Measurements from ENCODE around the gene NIPBL. TPM values are rescaled to one million over a fixed set of nuclear protein-coding genes. Genes with fewer than 3 reads are reported as not detected.

The NIPBL gene
- total and polyA plus RNA-seq, 2 of the 8 experiments (the other 6 are each of a cell fraction or from before 2014, with no cell fraction given) = 21.1 to 53.5 TPM

DNA sequence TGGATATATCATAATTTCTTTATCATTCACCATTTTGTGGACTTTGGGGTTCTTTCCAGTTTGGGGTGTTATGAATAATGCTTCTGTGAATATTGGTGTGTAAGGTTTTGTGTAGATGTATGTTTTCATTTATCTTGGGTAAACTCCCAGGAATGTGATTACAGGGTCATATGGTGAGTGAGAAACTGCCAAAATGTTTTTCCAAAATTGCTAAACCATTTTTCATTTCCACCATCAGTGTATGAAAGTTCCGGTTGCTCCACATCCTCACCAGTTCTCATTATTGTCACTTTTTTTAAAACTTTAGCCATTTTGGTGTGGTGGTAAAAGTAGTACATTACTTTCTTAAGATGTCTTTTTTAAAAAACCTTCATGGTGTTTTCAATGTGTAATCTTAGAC, 152.9 kb downstream of the NIPBL start:
- H3K4me1 ChIP-seq (replicated peaks in 1 of 4; ENCODE audit: control insufficient read depth in 3 of 4, insufficient read depth in 4 of 4, low read length in 3 of 4) = no peaks in the 10 kb centered on the region
- ChIA-PET POLR2A (ENCODE audit: partially characterized antibody) (no interaction called here), CTCF (ENCODE audit: partially characterized antibody) (no interaction called here)
- no peaks in the 10 kb centered on the region for H3K9me3 ChIP-seq (ENCODE audit: insufficient read depth in 2 of 2, low read depth in 1 of 2, low read length in 1 of 2)
- no peak overlapping the region for H3K18ac ChIP-seq (ENCODE audit: extremely low read depth, low read length)
- no peak overlapping the region for H2BK20ac ChIP-seq (ENCODE audit: low read length)
- H2BK12ac ChIP-seq (ENCODE audit: low read depth, low read length) = no peak overlapping the region
- H3K56ac ChIP-seq (replicated peaks; ENCODE audit: insufficient read length, low read depth, low read length) = no peak overlapping the region
- no peak overlapping the region for H2BK15ac ChIP-seq (ENCODE audit: low read length)
- H4K20me1 ChIP-seq (replicated peaks in 1 of 2; ENCODE audit: control insufficient read depth in 1 of 2, insufficient read depth in 2 of 2, low read length in 2 of 2) = no peaks in the 10 kb centered on the region
- no peaks in the 10 kb centered on the region for H3K79me2 ChIP-seq (ENCODE audit: control insufficient read depth in 1 of 2, insufficient read depth in 2 of 2, low read length in 2 of 2)
- H3K27ac ChIP-seq (ENCODE audit: low read depth, low read length) = no peak overlapping the region
- WGBS, 2 experiments (ENCODE audit: extremely low coverage in 1 of 2, insufficient coverage in 1 of 2, insufficient read length in 1 of 2, insufficient replicate concordance in 2 of 2, low coverage in 1 of 2, low lambda C conversion rate in 2 of 2, missing lambda C conversion rate in 1 of 2) = 97% methylated on average over 1 of the region's 1 CpG; no CpG with 5 or more reads in 1 of the 2 experiments
- H3K27me3 ChIP-seq (replicated peaks in 1 of 4; ENCODE audit: control insufficient read depth in 3 of 4, extremely low read depth in 1 of 4, insufficient read depth in 3 of 4, low read length in 3 of 4) = no peaks in the 10 kb centered on the region
- H3K4ac ChIP-seq (replicated peaks; ENCODE audit: insufficient read length, low read depth, low read length) = no peak overlapping the region
- H4K5ac ChIP-seq (ENCODE audit: insufficient read length, low read depth, low read length) = no peak overlapping the region
- H3K14ac ChIP-seq (ENCODE audit: insufficient read length) = no peak overlapping the region
- FAIRE-seq (peak; percentile 7), DNase-seq (ENCODE audit: low read depth in 1 of 2, low spot score in 2 of 2) (no peak)
- H2BK5ac ChIP-seq (ENCODE audit: low read depth, low read length) = no peak overlapping the region
- no peak overlapping the region for H3K9ac ChIP-seq (replicated peaks in 1 of 4; ENCODE audit: extremely low read depth in 1 of 4, low read depth in 3 of 4, low read length in 3 of 4)
- no peak overlapping the region for H4K8ac ChIP-seq (ENCODE audit: extremely low read depth, insufficient read depth, low read length)
- no peak overlapping the region for H3K23ac ChIP-seq (ENCODE audit: insufficient read length)
- no peak overlapping the region for H2BK120ac ChIP-seq (replicated peaks; ENCODE audit: low read depth, low read length)
- H4K91ac ChIP-seq (replicated peaks; ENCODE audit: insufficient read length, low read length) = no peak overlapping the region
- no peak overlapping the region for H3K4me3 ChIP-seq (ENCODE audit: extremely low read depth in 1 of 4, insufficient read depth in 2 of 4, low read depth in 3 of 4, low read length in 4 of 4)
- no peak overlapping the region for H2AK5ac ChIP-seq (ENCODE audit: low read depth, low read length)
- H2AFZ ChIP-seq (ENCODE audit: low read length) = no peak overlapping the region
- no peaks in the 10 kb centered on the region; the same call in 1 of the 2 replicates for H3K23me2 ChIP-seq (ENCODE audit: low read depth, low read length)
- H3K4me2 ChIP-seq (ENCODE audit: insufficient read depth in 1 of 2, low read depth in 2 of 2, low read length in 2 of 2) = no peak overlapping the region
- no peaks in the 10 kb centered on the region for H3K79me1 ChIP-seq (ENCODE audit: low read depth, low read length)
- H3K36me3 ChIP-seq (ENCODE audit: control insufficient read depth in 2 of 4, insufficient read depth in 4 of 4, low read length in 3 of 4) = peaks cover 2 to 35% (median 14%) of the 10 kb centered on the region in 4 experiments; a peak in 7 of 8 replicates
- TF ChIP-seq TBP (IDR thresholded peaks at IDR 0.05; ENCODE audit: low read depth, low read length) (no peak), GTF2F1 (IDR thresholded peaks at IDR 0.05; ENCODE audit: borderline replicate concordance, low read depth, low read length) (no peak), SUZ12 (IDR thresholded peaks at IDR 0.05; ENCODE audit: low read length) (no peak), NANOG (IDR thresholded peaks at IDR 0.05; ENCODE audit: insufficient read depth, low read depth, low read length, poor library complexity, severe bottlenecking) (no peak), SAP30 (IDR thresholded peaks at IDR 0.05; ENCODE audit: insufficient read depth, insufficient replicate concordance, low read length) (no peak), BRCA1 (IDR thresholded peaks at IDR 0.05; ENCODE audit: low read depth, low read length) (no peak), E2F6 (IDR thresholded peaks at IDR 0.05) (no peak), HDAC2 (IDR thresholded peaks at IDR 0.05; ENCODE audit: borderline replicate concordance in 1 of 2, low read depth in 2 of 2, low read length in 2 of 2) (no peak), RBBP5 (IDR thresholded peaks at IDR 0.05; ENCODE audit: borderline replicate concordance, low read depth, low read length) (no peak), SP4 (IDR thresholded peaks at IDR 0.05; ENCODE audit: low read length) (no peak), CTCF (IDR thresholded peaks at IDR 0.05; ENCODE audit: control extremely low read depth in 1 of 3, insufficient read depth in 1 of 3, low read depth in 1 of 3, low read length in 3 of 3) (no peak)

All from H1 (cell line).